ENCODE results near the gene HADHA.

GRCh38 chr2:26195040-26195984 is 49.1 kb downstream of the HADHA start:
- no peak for TF ChIP-seq CTCF (IDR thresholded peaks at IDR 0.05; ENCODE audit: insufficient read depth, low read length, poor library complexity, severe bottlenecking)
- no peak for TF ChIP-seq EZH2phosphoT487 (conservative IDR thresholded peaks at IDR 0.05; ENCODE audit: low read length)
